ENCODE results near the gene TMEM121B.

TMEM121B gene

GRCh38 chr22:17110791-17111550 is 10.2 kb downstream of the TMEM121B start:
- DNase-seq (ENCODE audit: low read depth in 2 of 3, low spot score in 1 of 3) = no peak

GRCh38 chr22:17109976-17110375 is 11.2 kb downstream of the TMEM121B start:
- no peak for DNase-seq (ENCODE audit: low read depth in 2 of 3, low spot score in 1 of 3)

GRCh38 chr22:17109113-17109865 is 11.9 kb downstream of the TMEM121B start:
- DNase-seq (ENCODE audit: low read depth in 2 of 3, low spot score in 1 of 3) = no peak

DNA sequence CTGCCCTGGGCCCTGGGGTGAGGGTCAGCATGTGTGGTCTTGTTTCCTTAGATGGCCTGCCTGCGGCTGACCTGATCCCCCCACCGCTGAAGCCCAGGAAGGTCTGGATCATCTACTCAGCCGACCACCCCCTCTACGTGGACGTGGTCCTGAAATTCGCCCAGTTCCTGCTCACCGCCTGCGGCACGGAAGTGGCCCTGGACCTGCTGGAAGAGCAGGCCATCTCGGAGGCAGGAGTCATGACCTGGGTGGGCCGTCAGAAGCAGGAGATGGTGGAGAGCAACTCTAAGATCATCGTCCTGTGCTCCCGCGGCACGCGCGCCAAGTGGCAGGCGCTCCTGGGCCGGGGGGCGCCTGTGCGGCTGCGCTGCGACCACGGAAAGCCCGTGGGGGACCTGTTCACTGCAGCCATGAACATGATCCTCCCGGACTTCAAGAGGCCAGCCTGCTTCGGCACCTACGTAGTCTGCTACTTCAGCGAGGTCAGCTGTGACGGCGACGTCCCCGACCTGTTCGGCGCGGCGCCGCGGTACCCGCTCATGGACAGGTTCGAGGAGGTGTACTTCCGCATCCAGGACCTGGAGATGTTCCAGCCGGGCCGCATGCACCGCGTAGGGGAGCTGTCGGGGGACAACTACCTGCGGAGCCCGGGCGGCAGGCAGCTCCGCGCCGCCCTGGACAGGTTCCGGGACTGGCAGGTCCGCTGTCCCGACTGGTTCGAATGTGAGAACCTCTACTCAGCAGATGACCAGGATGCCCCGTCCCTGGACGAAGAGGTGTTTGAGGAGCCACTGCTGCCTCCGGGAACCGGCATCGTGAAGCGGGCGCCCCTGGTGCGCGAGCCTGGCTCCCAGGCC is 12.7 kb downstream of the TMEM121B start:
- DNase-seq (ENCODE audit: low read depth in 2 of 3, low spot score in 1 of 3) = no peak

GRCh38 chr22:17107547-17107810 is 13.7 kb downstream of the TMEM121B start:
- DNase-seq (ENCODE audit: low read depth in 2 of 3, low spot score in 1 of 3) = no peak

DNA sequence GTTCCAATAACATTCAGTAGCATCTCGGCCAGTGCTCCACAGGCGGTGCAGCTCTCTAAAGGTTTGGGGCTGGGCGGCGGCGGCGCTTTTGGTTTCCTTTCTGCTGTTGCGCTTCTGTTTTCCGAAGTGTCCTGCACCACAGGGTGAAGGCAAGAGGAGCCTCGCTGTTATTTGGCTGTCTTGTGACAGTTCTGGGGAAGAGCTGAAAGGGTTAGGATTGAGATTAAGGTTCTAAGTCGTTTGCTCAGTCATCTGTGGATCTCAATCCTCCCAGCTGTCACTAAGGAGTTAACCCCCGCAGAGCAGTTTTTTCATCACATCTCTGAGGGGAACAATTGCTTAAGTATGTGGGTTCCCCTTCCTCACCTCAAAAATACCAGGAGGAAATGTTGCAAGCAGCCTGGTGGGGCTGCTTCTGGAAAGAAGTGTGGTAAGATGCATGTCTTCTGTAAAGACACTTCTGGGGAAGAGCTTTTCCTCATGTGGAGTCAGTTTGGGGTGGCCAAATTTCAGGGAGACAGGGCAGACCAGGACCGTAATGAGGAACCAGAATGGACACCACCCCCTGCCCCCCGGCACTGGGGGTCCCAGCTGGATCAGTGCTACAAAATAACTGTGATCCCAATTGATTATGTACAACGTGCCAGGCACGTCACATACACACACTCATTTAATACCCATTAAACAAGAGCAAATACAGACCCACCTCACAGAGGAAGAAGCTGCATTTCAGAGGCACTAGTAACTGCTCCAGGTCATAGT is 14.2 kb downstream of the TMEM121B start:
- no peak for DNase-seq (ENCODE audit: low read depth in 2 of 3, low spot score in 1 of 3)

DNA sequence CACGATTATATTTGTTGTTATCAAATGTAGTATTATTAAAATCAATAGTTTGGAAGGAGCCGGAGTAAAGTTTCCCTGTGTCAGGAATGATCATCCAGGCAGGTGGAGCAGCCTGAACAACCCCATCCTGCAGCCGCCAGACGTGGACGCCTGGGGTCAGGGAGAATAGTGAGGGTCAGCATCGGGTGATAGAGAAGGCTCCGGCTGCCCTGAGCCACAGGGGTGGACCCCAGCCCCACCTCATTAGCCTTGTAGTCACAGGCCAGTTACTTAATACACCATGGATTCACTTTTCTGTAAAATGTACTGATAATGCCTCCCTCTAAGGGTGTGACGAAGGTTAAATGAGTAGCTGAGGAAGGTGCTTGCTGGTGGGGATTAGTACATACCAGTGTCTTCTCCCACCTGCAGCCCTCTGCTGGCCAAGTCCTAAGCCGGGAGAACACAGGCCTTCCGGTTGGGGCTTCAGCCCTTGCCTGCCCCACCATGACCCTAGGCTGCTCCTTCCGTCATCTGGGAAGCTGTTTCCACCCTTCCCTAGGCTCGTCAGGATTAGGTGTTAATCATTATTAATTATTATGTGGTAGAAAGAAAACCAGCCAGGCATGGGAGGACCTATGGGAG is 14.9 kb downstream of the TMEM121B start:
- no peak for DNase-seq (ENCODE audit: low read depth in 2 of 3, low spot score in 1 of 3)

- DNase-seq (ENCODE audit: low read depth in 2 of 3, low spot score in 1 of 3) = no peak
These were observed 15.7 kb downstream of the TMEM121B start for GRCh38 chr22:17105143-17106129.

- DNase-seq (ENCODE audit: low read depth in 2 of 3, low spot score in 1 of 3) = no peak
These were observed 16.7 kb downstream of the TMEM121B start for GRCh38 chr22:17104336-17104935.

- no peak for DNase-seq (ENCODE audit: low read depth in 2 of 3, low spot score in 1 of 3)
These were observed 17.8 kb downstream of the TMEM121B start for GRCh38 chr22:17103351-17103750.

GRCh38 chr22:17102297-17102667 is 18.9 kb downstream of the TMEM121B start:
- DNase-seq (ENCODE audit: low read depth in 2 of 3, low spot score in 1 of 3) = no peak

DNA sequence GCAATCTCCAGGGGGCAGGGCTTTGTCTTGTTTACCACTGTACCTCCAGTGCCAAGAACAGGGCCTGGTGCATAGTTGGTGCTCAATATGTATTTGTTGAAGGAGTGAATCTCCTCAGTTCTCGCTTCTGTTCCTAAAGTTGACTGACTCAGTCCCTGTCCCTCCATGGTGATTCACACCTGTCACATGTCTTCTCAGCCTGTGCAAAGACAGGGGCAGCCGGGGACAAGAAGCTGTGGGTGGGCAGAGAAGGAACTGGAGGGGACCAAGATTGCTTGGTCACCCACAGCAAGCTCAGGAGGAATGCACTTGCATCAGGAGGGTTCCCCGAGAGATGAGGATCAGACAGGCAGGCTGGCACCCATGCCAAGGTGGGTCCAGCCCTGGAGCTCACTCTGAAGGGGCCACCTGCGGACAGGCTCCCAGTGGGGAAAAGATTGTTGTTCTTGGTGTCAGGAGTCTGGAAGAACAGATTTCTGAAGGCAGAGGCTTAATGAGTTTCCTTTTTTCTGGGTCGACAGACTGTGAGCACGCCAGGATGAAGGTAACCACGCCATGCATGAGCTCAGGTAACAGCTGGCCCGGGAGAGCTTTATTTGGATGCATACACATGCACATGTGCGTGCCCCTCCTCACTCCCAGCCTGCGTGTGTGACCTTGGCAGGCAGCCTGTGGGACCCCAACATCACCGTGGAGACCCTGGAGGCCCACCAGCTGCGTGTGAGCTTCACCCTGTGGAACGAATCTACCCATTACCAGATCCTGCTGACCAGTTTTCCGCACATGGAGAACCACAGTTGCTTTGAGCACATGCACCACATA is 19.5 kb downstream of the TMEM121B start:
- no peak for DNase-seq (ENCODE audit: low read depth in 2 of 3, low spot score in 1 of 3)

- no peak for DNase-seq (ENCODE audit: low read depth in 2 of 3, low spot score in 1 of 3)
These were observed 20.5 kb downstream of the TMEM121B start for GRCh38 chr22:17100621-17101020.

- no peak for DNase-seq (ENCODE audit: low read depth in 2 of 3, low spot score in 1 of 3)
These were observed 22.8 kb downstream of the TMEM121B start for GRCh38 chr22:17098379-17098819.

- no peak for DNase-seq (ENCODE audit: low read depth in 2 of 3, low spot score in 1 of 3)
These were observed 23.5 kb downstream of the TMEM121B start for GRCh38 chr22:17097701-17098100.

- DNase-seq (ENCODE audit: low read depth in 2 of 3, low spot score in 1 of 3) = no peak
These were observed 24.1 kb downstream of the TMEM121B start for GRCh38 chr22:17097062-17097461.

- no peak for DNase-seq (ENCODE audit: low read depth in 2 of 3, low spot score in 1 of 3)
These were observed 25.1 kb downstream of the TMEM121B start for GRCh38 chr22:17096071-17096470.

DNA sequence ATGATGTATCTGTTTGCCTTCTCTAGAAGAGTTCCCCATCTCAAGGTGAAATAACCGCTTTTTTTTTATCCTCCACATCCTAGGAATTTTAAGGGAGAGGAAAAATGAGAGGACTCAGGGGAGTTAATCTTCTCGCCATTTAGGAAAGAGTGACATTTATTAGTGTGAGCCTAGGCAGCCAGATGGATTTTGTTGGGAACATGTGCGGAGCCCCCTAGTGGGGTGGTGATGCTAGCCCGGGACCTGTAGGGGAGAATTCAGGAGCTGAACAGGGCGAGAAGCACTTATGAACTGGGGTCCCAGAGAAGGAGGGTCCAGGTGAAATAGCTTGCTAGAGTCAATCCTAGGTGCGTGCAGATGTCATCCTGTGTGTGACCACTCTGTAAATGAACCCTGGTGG is 25.6 kb downstream of the TMEM121B start:
- DNase-seq (ENCODE audit: low read depth in 2 of 3, low spot score in 1 of 3) = no peak
